HL-60/S4 treated with retinoic acid at 250 ng/mL for 4 days and 3 days (cell line): ENCODE data around the gene SLC39A9.
"Not testable (repeated sequence)": the region's sequence is repeated elsewhere in the genome, so short reads cannot be mapped to it uniquely, and the experiment has no call there.

Experiments used
- in situ Hi-C: fragments of 300-500 bp; cut with MboI; formaldehyde crosslinking; loops from 2 replicates; pipeline ENCODE4 v1.7.0; 2022; ENCODE audit warnings: low sequenced_read_pairs

Gene SLC39A9

GRCh38 chr14:69368381-69368780, 30.1 kb upstream of the SLC39A9 start:
- in situ Hi-C loops: no loop called here

DNA sequence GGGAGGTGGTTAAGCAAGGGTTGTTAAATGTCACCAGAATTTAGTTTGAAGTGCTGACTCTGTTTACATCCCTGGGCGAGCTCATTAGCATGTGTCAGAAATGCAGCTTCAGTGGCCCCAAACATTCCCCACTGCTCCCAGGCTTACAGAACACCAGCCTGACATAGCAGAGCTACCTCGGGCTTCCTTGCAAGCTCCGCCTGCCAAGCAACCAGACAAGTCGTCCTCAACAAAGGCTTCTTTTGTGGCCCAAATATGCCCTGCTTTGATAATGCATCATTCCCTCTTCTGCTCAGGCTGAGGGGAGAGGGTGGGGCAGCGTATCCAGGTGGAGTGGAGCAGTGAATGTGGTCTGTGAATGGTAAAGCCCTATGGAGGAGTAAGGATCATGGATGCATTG, 28.4 kb upstream of the SLC39A9 start:
- in situ Hi-C loops: no loop called here

DNA sequence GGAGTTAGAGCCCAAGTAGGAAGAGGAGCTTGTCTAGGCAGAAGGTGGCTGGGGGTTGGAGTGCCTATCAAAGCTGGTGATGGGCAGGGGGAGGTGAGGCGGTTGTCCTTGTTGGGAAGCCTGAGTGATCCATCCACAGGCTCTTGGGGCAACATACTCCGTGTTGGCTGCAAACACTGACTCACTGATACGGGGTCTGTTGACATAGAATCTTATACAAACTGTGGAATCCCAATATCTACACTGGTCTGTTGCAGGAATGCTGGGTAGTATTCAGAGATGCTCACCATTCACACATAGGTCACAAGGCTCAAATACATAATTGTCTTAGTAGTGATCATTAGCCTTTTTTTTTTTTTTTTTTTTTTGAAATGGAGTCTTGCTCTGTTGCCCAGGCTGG, 26.3 kb upstream of the SLC39A9 start:
- in situ Hi-C loops: no loop called here

DNA sequence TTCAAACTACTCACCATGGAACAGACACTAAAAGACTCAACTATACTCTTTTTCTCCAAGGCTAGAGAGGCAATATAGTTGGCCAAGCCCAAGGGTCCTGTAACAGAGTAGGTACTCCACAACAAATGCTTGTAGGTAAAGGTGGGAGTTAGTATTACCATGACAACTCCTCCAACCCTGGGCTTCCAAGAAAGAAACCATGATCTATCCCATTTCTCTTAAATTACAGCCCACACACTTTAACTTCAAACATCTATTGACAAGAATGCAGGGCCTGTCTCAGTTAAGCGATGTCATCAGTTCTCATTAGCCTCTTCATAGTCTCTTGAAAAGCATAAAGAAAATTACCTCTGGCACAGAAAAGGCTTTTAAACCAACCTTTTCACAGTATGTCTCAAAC, 25.4 kb upstream of the SLC39A9 start:
- in situ Hi-C loops: no loop called here

GRCh38 chr14:69374235-69374634, 24.3 kb upstream of the SLC39A9 start:
- in situ Hi-C loops: no loop called here

GRCh38 chr14:69375182-69375581, 23.3 kb upstream of the SLC39A9 start:
- in situ Hi-C loops: no loop called here

DNA sequence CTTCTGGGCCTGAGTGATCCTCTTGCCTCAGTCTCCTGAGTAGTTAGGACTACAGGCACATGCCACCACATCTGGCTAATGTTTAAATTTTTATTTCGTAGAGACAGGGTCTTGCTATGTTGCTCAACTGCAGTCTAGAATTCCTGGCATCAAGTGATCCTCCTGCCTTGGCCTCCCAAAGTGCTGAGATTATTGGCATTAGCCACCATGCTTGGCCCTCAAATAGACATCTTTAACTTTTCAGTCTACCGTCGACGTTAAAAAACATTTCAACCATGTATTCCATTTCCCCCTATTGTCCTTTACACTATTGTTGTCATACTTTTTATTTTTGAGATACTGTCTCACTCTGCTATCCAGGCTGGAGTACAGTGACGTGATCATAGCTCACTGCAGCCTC, 22.8 kb upstream of the SLC39A9 start:
- in situ Hi-C loops: no loop called here

GRCh38 chr14:69376439-69376838, 22.1 kb upstream of the SLC39A9 start:
- in situ Hi-C loops: no loop called here

DNA sequence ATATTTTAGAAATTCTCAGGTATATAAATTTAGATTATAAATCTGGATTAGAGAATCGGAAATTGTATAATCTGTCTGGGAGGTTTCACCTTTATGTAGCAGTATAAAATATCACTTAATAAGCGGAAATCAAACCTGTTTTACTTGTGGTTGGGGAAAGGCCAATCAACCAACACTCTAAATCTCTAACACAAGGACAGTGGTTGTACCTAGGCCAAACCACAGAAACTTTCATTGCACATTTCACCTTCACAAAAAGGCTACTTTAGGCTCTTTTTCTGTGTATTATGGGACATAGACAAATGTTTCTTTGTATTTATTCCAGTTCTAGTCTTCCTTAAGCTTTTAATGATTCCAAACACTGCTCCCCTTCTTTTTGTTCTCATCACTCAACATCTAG, 20.2 kb upstream of the SLC39A9 start:
- in situ Hi-C loops: no loop called here

GRCh38 chr14:69387311-69387710, 11.2 kb upstream of the SLC39A9 start:
- in situ Hi-C loops: no loop called here

- in situ Hi-C loops: not testable (repeated sequence)
These were observed 7.1 kb upstream of the SLC39A9 start for GRCh38 chr14:69391400-69391799.

- in situ Hi-C loops: no loop called here
These were observed 6.0 kb upstream of the SLC39A9 start for GRCh38 chr14:69392481-69392880.

- in situ Hi-C loops: no loop called here
These were observed 2.6 kb upstream of the SLC39A9 start for GRCh38 chr14:69395929-69396328.

DNA sequence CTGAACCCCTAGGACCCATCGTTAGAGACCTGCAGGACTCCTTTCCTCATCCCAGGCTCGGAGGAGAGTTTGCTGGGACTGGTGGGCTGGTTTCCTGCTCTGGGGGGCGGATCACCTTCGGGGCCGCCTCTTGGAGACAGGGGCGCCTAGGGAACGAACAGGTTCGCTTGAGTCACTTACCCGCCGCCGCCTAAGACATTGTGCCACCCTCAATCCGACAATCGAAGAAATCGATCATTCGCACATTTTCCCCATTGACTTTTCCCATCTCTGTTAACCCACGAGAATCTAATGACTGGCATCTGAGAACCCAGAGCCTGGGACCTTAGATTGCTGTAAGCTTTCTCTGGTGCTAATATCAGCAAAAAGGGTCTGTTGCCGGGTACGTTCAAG, 322 bp downstream of the SLC39A9 start:
- in situ Hi-C loops: no loop called here

DNA sequence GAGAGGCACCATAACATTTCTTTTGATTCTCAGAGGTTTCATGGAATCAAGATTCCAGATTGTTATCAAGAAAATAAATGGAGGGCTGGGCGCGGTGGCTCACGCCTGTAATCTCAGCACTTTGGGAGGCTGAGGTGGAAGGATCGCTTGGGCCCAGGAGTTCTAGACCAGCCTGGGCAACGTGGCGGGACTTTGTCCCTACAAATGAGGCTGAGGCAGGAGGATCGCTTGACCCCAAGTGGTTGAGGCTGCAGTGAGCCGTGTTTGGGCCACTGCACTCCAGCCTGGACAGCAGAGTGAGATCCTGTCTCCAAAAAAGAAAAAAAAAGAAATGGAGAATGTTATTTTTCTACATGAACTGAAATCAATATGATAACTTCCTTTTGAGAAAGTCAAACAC, 1.3 kb downstream of the SLC39A9 start:
- in situ Hi-C loops: no loop called here

GRCh38 chr14:69400154-69400553, 1.7 kb downstream of the SLC39A9 start:
- in situ Hi-C loops: no loop called here

- in situ Hi-C loops: no loop called here
These were observed 3.3 kb downstream of the SLC39A9 start for GRCh38 chr14:69401841-69402240.

DNA sequence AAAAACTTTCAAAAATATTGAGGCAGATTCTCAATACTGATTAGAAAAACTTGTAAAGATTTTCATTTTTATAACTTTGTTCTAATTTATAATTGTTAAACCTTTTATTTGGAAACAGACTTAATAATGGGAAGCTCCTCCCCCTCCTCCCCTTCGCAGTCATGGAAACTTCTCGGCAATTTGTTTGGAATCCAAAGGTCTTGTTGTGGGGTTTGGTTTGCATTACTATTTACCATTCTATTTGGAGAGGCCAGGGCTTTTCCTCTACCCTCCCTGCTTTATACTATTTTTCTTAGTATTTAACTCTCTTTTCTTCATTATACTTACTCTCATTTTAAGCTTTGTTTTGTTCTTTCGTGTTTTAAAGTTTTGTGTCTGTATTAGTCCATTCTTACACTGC, 6.0 kb downstream of the SLC39A9 start:
- in situ Hi-C loops: no loop called here

DNA sequence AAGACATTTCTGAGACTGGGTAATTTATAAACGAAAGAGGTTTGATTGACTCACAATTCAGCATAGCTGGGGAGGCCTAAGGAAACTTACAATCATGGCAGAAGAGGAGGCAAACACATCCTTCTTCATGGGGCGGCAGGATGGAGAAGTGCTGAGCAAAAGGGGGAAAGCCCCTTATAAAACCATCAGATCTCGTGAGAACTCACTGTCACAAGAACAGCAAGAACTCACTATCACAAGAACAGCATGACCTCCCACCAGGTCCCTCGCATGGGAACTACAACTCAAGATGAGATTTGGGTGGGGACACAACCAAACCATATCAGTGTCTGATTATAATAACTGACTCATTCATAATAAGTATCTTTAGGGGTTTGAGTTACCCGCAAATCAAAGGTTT, 6.4 kb downstream of the SLC39A9 start:
- in situ Hi-C loops: no loop called here

GRCh38 chr14:69405762-69406161, 7.3 kb downstream of the SLC39A9 start:
- in situ Hi-C loops: no loop called here

GRCh38 chr14:69408331-69408960, 10.0 kb downstream of the SLC39A9 start:
- in situ Hi-C loops: no loop called here

DNA sequence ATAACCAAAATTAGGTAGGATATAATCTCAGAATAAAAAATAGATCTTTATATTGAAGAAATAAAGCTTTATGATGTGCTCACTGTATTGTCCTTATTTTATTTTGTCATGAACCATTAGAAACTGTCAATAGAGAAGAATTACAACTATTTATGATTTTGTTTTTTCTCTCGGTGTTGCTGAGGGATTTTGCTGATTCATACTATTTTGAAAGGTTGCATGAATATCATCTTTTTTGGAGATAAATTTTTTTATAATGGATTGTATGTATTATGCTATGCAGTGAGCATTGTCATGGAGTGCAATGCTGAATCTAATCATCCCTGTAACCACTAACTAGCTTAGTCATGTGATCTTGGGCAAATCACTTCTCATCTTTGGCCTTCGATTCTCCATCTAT, 15.0 kb downstream of the SLC39A9 start:
- in situ Hi-C loops: no loop called here

GRCh38 chr14:69416087-69416486, 17.6 kb downstream of the SLC39A9 start:
- in situ Hi-C loops: not testable (repeated sequence)
